WTC11 (cell line): ENCODE results near the gene ZNF485. TPM values are rescaled to one million over a fixed set of nuclear protein-coding genes. Genes with fewer than 3 reads are reported as not detected.

Experiments
- AR ChIP-seq: fragments of 250-450 bp; sonication (Bioruptor Pico); IDR thresholded peaks from 2 replicates; pipeline ENCODE4 v1.9.0; 2021; ENCODE audit warnings: mild to moderate bottlenecking
- E2F1 ChIP-seq: sonication (generic); formaldehyde crosslinking; IDR thresholded peaks from 2 replicates; pipeline ENCODE4 v1.8.0; 2022; ENCODE audit warnings: mild to moderate bottlenecking, missing genetic modification reagents
- E2F4 ChIP-seq: sonication (generic); formaldehyde crosslinking; IDR thresholded peaks from 2 replicates; pipeline ENCODE4 v1.8.1; 2022; ENCODE audit warnings: low read depth, mild to moderate bottlenecking, moderate library complexity, missing genetic modification reagents, borderline replicate concordance
- ELF4 ChIP-seq: sonication (generic); formaldehyde crosslinking; IDR thresholded peaks from 2 replicates; pipeline ENCODE4 v1.8.1; 2022; ENCODE audit warnings: low read depth, mild to moderate bottlenecking, moderate library complexity, missing genetic modification reagents
- ERG ChIP-seq: fragments of 250-450 bp; sonication (Bioruptor Pico); IDR thresholded peaks from 2 replicates; pipeline ENCODE4 v1.8.0; 2021; ENCODE audit warnings: mild to moderate bottlenecking
- FOXP4 ChIP-seq: sonication (generic); formaldehyde crosslinking; IDR thresholded peaks from 2 replicates; pipeline ENCODE4 v1.8.0; 2022; ENCODE audit warnings: mild to moderate bottlenecking, missing genetic modification reagents
- GABPB1 ChIP-seq: sonication (generic); formaldehyde crosslinking; IDR thresholded peaks from 2 replicates; pipeline ENCODE4 v1.8.1; 2023; ENCODE audit warnings: mild to moderate bottlenecking, missing genetic modification reagents
- IRF2 ChIP-seq: sonication (generic); formaldehyde crosslinking; IDR thresholded peaks from 2 replicates; pipeline ENCODE4 v1.8.0; 2022; ENCODE audit warnings: low read depth, missing genetic modification reagents, borderline replicate concordance
- MXD4 ChIP-seq: fragments of 250-450 bp; sonication (Bioruptor Pico); IDR thresholded peaks from 2 replicates; pipeline ENCODE4 v1.8.0; 2021; ENCODE audit warnings: mild to moderate bottlenecking, moderate library complexity, borderline replicate concordance
- MYBL2 ChIP-seq: sonication (generic); formaldehyde crosslinking; IDR thresholded peaks from 2 replicates; pipeline ENCODE4 v1.8.1; 2023; ENCODE audit warnings: mild to moderate bottlenecking, moderate library complexity, missing genetic modification reagents
- RORB ChIP-seq: fragments of 250-450 bp; sonication (Bioruptor Pico); IDR thresholded peaks from 2 replicates; pipeline ENCODE4 v1.9.0; 2021; ENCODE audit warnings: mild to moderate bottlenecking
- SOX15 ChIP-seq: fragments of 250-450 bp; sonication (Bioruptor Pico); IDR thresholded peaks from 2 replicates; pipeline ENCODE4 v1.9.0; 2021; ENCODE audit warnings: mild to moderate bottlenecking
- TEAD1 ChIP-seq: sonication (generic); formaldehyde crosslinking; IDR thresholded peaks from 2 replicates; pipeline ENCODE4 v1.8.0; 2022; ENCODE audit warnings: mild to moderate bottlenecking, missing genetic modification reagents
- ZBTB21 ChIP-seq: sonication (generic); formaldehyde crosslinking; IDR thresholded peaks from 2 replicates; pipeline ENCODE4 v1.8.1; 2023; ENCODE audit warnings: mild to moderate bottlenecking, missing genetic modification reagents, borderline replicate concordance
- ZNF219 ChIP-seq: sonication (generic); formaldehyde crosslinking; IDR thresholded peaks from 2 replicates; pipeline ENCODE4 v1.8.0; 2023; ENCODE audit warnings: missing genetic modification reagents, mild to moderate bottlenecking, borderline replicate concordance
- ZNF317 ChIP-seq: sonication (generic); formaldehyde crosslinking; IDR thresholded peaks from 2 replicates; pipeline ENCODE4 v1.8.1; 2023; ENCODE audit warnings: low read depth, mild to moderate bottlenecking, moderate library complexity, missing genetic modification reagents, borderline replicate concordance
- ZNF416 ChIP-seq: fragments of 250-450 bp; sonication (Bioruptor Pico); IDR thresholded peaks from 2 replicates; pipeline ENCODE4 v1.9.0; 2021; ENCODE audit warnings: mild to moderate bottlenecking, inconsistent platforms
- ZNF425 ChIP-seq: fragments of 250-450 bp; sonication (Bioruptor Pico); conservative IDR thresholded peaks from 2 replicates; pipeline ENCODE4 v1.9.0; 2021; ENCODE audit warnings: mild to moderate bottlenecking
- total RNA-seq: library from RNA; stranded (reverse); gene quantifications from 3 replicates; pipeline ENCODE4 v1.2.3, GENCODE V29; 2021
- TF ChIP-seq, protein P1 (sequence below): fragments of 250-450 bp; sonication (Bioruptor Pico); IDR thresholded peaks from 2 replicates; pipeline ENCODE4 v1.9.0; 2021; ENCODE audit warnings: moderate library complexity, mild to moderate bottlenecking, inconsistent platforms, borderline replicate concordance
- TF ChIP-seq, protein P2 (sequence below): sonication (generic); formaldehyde crosslinking; IDR thresholded peaks from 2 replicates; pipeline ENCODE4 v1.8.1; 2022; ENCODE audit warnings: low read depth, missing genetic modification reagents, borderline replicate concordance
- TF ChIP-seq, protein P3 (sequence below): sonication (generic); formaldehyde crosslinking; conservative IDR thresholded peaks from 2 replicates; pipeline ENCODE4 v1.8.1; 2022; ENCODE audit warnings: mild to moderate bottlenecking, missing genetic modification reagents
- TF ChIP-seq, protein P4 (sequence below): sonication (generic); formaldehyde crosslinking; IDR thresholded peaks from 2 replicates; pipeline ENCODE4 v1.8.1; 2023; ENCODE audit warnings: mild to moderate bottlenecking, missing genetic modification reagents

The ZNF485 gene
- total RNA-seq, 1 experiment from 2014 or later: 9.6 TPM

GRCh38 chr10:43606323-43607198 is at the start of gene ZNF485 (continued):
- TF ChIP-seq ZNF219 (CRISPR knock-in tag): no peak
- peak; percentile 42; the same call in 1 of the 2 replicates for TF ChIP-seq TEAD1
- TF ChIP-seq ZNF317 (CRISPR knock-in tag): no peak
- TF ChIP-seq ZNF425 (CRISPR knock-in tag): no peak
- TF ChIP-seq, protein P1, sequence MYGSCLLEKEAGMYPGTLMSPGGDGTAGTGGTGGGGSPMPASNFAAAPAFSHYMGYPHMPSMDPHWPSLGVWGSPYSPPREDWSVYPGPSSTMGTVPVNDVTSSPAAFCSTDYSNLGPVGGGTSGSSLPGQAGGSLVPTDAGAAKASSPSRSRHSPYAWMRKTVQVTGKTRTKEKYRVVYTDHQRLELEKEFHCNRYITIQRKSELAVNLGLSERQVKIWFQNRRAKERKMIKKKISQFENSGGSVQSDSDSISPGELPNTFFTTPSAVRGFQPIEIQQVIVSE (CRISPR knock-in tag): no peak
- TF ChIP-seq ZBTB21 (CRISPR knock-in tag): no peak
- no peak for TF ChIP-seq ZNF416 (CRISPR knock-in tag)
- TF ChIP-seq AR (CRISPR knock-in tag): no peak
- TF ChIP-seq, protein P2, sequence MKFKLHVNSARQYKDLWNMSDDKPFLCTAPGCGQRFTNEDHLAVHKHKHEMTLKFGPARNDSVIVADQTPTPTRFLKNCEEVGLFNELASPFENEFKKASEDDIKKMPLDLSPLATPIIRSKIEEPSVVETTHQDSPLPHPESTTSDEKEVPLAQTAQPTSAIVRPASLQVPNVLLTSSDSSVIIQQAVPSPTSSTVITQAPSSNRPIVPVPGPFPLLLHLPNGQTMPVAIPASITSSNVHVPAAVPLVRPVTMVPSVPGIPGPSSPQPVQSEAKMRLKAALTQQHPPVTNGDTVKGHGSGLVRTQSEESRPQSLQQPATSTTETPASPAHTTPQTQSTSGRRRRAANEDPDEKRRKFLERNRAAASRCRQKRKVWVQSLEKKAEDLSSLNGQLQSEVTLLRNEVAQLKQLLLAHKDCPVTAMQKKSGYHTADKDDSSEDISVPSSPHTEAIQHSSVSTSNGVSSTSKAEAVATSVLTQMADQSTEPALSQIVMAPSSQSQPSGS: no peak
- TF ChIP-seq E2F1 (CRISPR knock-in tag): 0 out of 2 replicates have a peak, but pooled peaks have one; percentile 59
- no peak for TF ChIP-seq E2F4 (CRISPR knock-in tag)
- no peak for TF ChIP-seq ERG (CRISPR knock-in tag)
- no peak for TF ChIP-seq RORB (CRISPR knock-in tag)
- no peak for TF ChIP-seq SOX15
- TF ChIP-seq, protein P3, sequence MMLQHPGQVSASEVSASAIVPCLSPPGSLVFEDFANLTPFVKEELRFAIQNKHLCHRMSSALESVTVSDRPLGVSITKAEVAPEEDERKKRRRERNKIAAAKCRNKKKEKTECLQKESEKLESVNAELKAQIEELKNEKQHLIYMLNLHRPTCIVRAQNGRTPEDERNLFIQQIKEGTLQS: 0 out of 2 replicates have a peak, but pooled peaks have one; percentile 13
- TF ChIP-seq, protein P4, sequence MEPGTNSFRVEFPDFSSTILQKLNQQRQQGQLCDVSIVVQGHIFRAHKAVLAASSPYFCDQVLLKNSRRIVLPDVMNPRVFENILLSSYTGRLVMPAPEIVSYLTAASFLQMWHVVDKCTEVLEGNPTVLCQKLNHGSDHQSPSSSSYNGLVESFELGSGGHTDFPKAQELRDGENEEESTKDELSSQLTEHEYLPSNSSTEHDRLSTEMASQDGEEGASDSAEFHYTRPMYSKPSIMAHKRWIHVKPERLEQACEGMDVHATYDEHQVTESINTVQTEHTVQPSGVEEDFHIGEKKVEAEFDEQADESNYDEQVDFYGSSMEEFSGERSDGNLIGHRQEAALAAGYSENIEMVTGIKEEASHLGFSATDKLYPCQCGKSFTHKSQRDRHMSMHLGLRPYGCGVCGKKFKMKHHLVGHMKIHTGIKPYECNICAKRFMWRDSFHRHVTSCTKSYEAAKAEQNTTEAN (CRISPR knock-in tag): peak; percentile 81; the same call in 1 of the 2 replicates
- peak; percentile 68; the same call in 1 of the 2 replicates for TF ChIP-seq FOXP4 (CRISPR knock-in tag)
- TF ChIP-seq MXD4 (CRISPR knock-in tag): no peak
- no peak for TF ChIP-seq ELF4 (CRISPR knock-in tag)
- TF ChIP-seq MYBL2 (CRISPR knock-in tag): peak; percentile 71; the same call in 1 of the 2 replicates
- 0 out of 2 replicates have a peak, but pooled peaks have one; percentile 32 for TF ChIP-seq IRF2 (CRISPR knock-in tag)
- TF ChIP-seq GABPB1 (CRISPR knock-in tag): peak; percentile 84
